ENCODE data around the gene MRPL24. TPM values are rescaled to one million over a fixed set of nuclear protein-coding genes. Genes with fewer than 3 reads are reported as not detected.

The MRPL24 gene
- total and polyA plus RNA-seq, 2 of the 13 experiments (the other 11 are each of a cell fraction or from before 2014, with no cell fraction given), result 38.1 to 42.9 TPM

DNA sequence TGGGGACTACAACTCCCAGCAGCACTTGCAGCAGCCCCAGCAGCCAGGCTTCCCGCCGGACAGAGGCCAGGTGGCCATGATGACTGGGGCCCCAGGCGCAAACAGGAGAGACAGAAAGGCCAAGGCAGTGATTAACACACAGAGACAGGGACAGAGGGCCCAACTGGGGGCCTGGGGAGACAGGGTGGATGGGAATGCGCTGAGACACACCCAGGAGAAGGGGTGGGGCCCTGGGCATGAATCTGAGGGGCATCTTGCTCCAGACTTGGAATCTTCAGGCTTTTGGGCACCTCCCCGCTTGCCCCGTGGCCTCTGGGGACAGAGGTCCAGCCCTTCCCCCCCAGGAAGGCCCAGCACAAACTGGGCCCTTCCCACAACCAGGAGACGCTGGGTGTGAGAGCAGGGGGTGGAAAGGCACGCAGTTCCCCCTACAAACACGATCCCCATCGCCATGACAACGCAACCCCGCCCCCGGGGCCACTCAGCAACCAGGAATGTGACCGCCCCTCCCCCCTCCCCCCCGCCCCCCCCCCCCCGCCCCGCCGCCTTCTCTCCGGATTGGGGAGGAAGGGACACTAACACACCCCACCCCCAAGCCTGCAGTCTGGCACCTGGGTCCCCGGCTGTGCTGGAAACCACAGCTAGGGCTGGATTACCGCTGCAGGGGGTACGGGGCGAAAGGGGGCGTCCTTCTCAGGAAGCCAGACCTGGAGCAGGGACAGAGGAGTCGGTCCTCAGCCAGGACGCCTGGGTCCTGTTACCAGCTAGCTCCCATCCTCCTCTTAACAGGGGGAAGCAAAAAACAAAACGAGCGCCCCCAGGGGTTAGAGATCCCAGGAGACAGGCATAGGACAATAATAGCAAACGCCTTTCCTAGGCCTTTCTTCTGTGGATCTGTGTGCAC, 6.1 kb upstream of the MRPL24 start (continued):
- TF ChIP-seq ZNF317 (CRISPR knock-in tag; IDR thresholded peaks at IDR 0.05), result no peak
- no peak for TF ChIP-seq LBX2 (CRISPR knock-in tag; IDR thresholded peaks at IDR 0.05; ENCODE audit: borderline replicate concordance)
- TF ChIP-seq SNRNP70 (IDR thresholded peaks at IDR 0.05; ENCODE audit: low read depth, low read length), result no peak
- TF ChIP-seq U2AF1 (optimal IDR thresholded peaks at IDR 0.05; ENCODE audit: low read depth, low read length), result no peak
- peak; percentile 49; the same call in 1 of the 2 replicates for TF ChIP-seq HNF4G (IDR thresholded peaks at IDR 0.05; ENCODE audit: borderline replicate concordance, low read depth, low read length)
- TF ChIP-seq HNF4G (CRISPR knock-in tag; IDR thresholded peaks at IDR 0.05; ENCODE audit: borderline replicate concordance, low read depth), result no peak
- peak; percentile 40; the same call in 1 of the 2 replicates for TF ChIP-seq BCL6 (CRISPR knock-in tag; IDR thresholded peaks at IDR 0.05)
- no peak for TF ChIP-seq SIX1 (CRISPR knock-in tag; IDR thresholded peaks at IDR 0.05; ENCODE audit: borderline replicate concordance)
- no peak for TF ChIP-seq FOXA1 (IDR thresholded peaks at IDR 0.05)
- no peak for TF ChIP-seq FOXA1 (CRISPR knock-in tag; IDR thresholded peaks at IDR 0.05)
- no peak for TF ChIP-seq XBP1 (CRISPR knock-in tag; IDR thresholded peaks at IDR 0.05)
- TF ChIP-seq, protein P1, sequence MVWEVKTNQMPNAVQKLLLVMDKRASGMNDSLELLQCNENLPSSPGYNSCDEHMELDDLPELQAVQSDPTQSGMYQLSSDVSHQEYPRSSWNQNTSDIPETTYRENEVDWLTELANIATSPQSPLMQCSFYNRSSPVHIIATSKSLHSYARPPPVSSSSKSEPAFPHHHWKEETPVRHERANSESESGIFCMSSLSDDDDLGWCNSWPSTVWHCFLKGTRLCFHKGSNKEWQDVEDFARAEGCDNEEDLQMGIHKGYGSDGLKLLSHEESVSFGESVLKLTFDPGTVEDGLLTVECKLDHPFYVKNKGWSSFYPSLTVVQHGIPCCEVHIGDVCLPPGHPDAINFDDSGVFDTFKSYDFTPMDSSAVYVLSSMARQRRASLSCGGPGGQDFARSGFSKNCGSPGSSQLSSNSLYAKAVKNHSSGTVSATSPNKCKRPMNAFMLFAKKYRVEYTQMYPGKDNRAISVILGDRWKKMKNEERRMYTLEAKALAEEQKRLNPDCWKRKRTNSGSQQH (CRISPR knock-in tag; IDR thresholded peaks at IDR 0.05; ENCODE audit: low read depth), result peak; percentile 61; the same call in 1 of the 2 replicates
- TF ChIP-seq ZNF431 (CRISPR knock-in tag; IDR thresholded peaks at IDR 0.05; ENCODE audit: borderline replicate concordance, low read depth), result no peak; the same call in 1 of the 2 replicates
- no peak for TF ChIP-seq NR2F6 (IDR thresholded peaks at IDR 0.05)
- no peak for TF ChIP-seq NR2F6 (CRISPR knock-in tag; IDR thresholded peaks at IDR 0.05)
- TF ChIP-seq HMG20A (CRISPR knock-in tag; IDR thresholded peaks at IDR 0.05; ENCODE audit: borderline replicate concordance), result no peak
- TF ChIP-seq FOSL1 (CRISPR knock-in tag; IDR thresholded peaks at IDR 0.05; ENCODE audit: borderline replicate concordance), result no peak
- TF ChIP-seq, protein P2, sequence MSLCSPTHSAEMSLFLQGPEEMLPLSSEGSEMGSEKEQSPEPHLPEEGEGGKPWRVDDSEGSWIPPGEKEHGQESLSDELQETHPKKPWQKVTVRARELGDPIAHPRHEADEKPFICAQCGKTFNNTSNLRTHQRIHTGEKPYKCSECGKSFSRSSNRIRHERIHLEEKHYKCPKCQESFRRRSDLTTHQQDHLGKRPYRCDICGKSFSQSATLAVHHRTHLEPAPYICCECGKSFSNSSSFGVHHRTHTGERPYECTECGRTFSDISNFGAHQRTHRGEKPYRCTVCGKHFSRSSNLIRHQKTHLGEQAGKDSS (CRISPR knock-in tag; IDR thresholded peaks at IDR 0.05; ENCODE audit: borderline replicate concordance, low read depth), result no peak; the same call in 1 of the 2 replicates
- TF ChIP-seq ERF (CRISPR knock-in tag; IDR thresholded peaks at IDR 0.05), result no peak
- no peak for TF ChIP-seq NFE2 (CRISPR knock-in tag; IDR thresholded peaks at IDR 0.05)
- peak; percentile 30; the same call in 1 of the 2 replicates for TF ChIP-seq SALL1 (CRISPR knock-in tag; IDR thresholded peaks at IDR 0.05)
- TF ChIP-seq CHCHD3 (CRISPR knock-in tag; IDR thresholded peaks at IDR 0.05), result no peak
- TF ChIP-seq ZFAT (CRISPR knock-in tag; conservative IDR thresholded peaks at IDR 0.05), result no peak
- no peak for TF ChIP-seq ZNF101 (CRISPR knock-in tag; IDR thresholded peaks at IDR 0.05; ENCODE audit: borderline replicate concordance, low read depth)
- 0 out of 2 replicates have a peak, but pooled peaks have one; percentile 13 for TF ChIP-seq THRA (CRISPR knock-in tag; IDR thresholded peaks at IDR 0.05; ENCODE audit: borderline replicate concordance)
- TF ChIP-seq ZFP41 (CRISPR knock-in tag; IDR thresholded peaks at IDR 0.05; ENCODE audit: borderline replicate concordance), result no peak

Data from HepG2 (cell line).